Fibroblast of pulmonary artery (primary cell): ENCODE results near the gene DNMT3A.

Experiments used
- DNase-seq: peaks from one replicate; pipeline ENCODE4 v3.0.0-alpha.2; 2010; ENCODE audit warnings: low read depth
- H3K4me3 ChIP-seq: replicated peaks from 2 replicates; pipeline ENCODE4 v1.5.1; 2011; ENCODE audit warnings: low read depth, mild to moderate bottlenecking, control low read depth, low read length, moderate library complexity
- CTCF ChIP-seq: IDR thresholded peaks from 2 replicates; pipeline ENCODE4 v1.5.1; 2011; ENCODE audit warnings: mild to moderate bottlenecking, control low read depth, low read length, inconsistent platforms; ENCODE audit errors: missing control alignments

DNMT3A gene

GRCh38 chr2:25232248-25232825, 109.4 kb downstream of the DNMT3A start:
- no peak for DNase-seq
- no peak overlapping the region for H3K4me3 ChIP-seq
- TF ChIP-seq CTCF: no peak

- no peak overlapping the region for H3K4me3 ChIP-seq
- DNase-seq: no peak
- no peak for TF ChIP-seq CTCF
These were observed 110.8 kb downstream of the DNMT3A start for GRCh38 chr2:25230948-25231311.

GRCh38 chr2:25230198-25230947, 111.4 kb downstream of the DNMT3A start:
- H3K4me3 ChIP-seq: no peak overlapping the region
- DNase-seq: no peak
- no peak for TF ChIP-seq CTCF

- no peak for TF ChIP-seq CTCF
- DNase-seq: no peak
- H3K4me3 ChIP-seq: no peak overlapping the region
These were observed 112.2 kb downstream of the DNMT3A start for GRCh38 chr2:25229279-25230197.

GRCh38 chr2:25228848-25229278, 112.9 kb downstream of the DNMT3A start:
- DNase-seq: peak; percentile 78
- H3K4me3 ChIP-seq: no peak overlapping the region
- peak; percentile 82 for TF ChIP-seq CTCF

GRCh38 chr2:25227576-25227975, 114.1 kb downstream of the DNMT3A start:
- DNase-seq: no peak
- TF ChIP-seq CTCF: no peak
- H3K4me3 ChIP-seq: no peak overlapping the region
